ENCODE results near the gene CRMP1.

The CRMP1 gene

GRCh38 chr4:5890063-5890727, 2.7 kb downstream of the CRMP1 start:
- no peak for DNase-seq (ENCODE audit: low read depth in 2 of 3, low spot score in 1 of 3)

- no peak for DNase-seq (ENCODE audit: low read depth in 2 of 3, low spot score in 1 of 3)
These were observed 3.7 kb downstream of the CRMP1 start for GRCh38 chr4:5889002-5889696.

DNA sequence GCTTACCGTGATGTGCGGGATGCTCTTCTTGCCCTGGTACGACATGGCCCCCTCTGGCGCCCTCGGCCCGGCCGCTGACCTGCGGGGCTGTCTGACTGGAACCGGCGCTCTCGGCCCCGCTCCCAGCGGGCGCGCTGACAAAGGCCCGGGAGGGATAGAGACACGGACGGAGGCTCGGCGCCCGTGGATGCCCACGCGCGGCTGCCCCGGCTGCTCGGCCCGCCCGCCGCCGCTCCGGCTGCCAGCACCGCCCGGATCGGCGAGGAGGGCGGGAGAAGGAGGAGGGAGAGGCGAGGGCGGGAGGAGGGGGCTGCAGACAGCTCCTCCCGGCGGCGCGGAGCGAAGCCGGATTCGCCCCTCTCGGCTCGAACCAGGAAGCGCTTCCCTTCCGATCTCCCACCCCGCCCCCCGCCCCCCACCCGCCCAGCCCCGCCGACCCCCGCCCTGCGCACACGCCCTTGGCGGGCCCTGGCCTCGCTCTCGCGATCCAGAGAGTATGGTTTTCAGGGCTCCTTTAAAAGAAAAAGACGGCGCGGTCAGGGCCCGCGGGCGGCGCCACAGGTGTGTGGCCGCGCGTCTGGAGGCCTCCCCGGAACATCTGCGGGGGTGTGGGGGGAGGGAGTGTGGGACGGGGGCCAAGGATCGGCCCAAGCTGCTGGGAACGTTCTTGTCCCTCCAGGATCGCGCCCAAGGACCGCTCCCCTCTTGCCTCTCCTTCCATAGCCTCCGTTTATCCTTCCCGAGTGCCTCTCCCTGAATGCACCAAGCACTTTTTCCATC, 4.5 kb downstream of the CRMP1 start:
- no peak for DNase-seq (ENCODE audit: low read depth in 2 of 3, low spot score in 1 of 3)

GRCh38 chr4:5887361-5888221, 5.3 kb downstream of the CRMP1 start:
- DNase-seq (ENCODE audit: low read depth in 2 of 3, low spot score in 1 of 3): no peak

GRCh38 chr4:5887011-5887360, 5.9 kb downstream of the CRMP1 start:
- no peak for DNase-seq (ENCODE audit: low read depth in 2 of 3, low spot score in 1 of 3)

- no peak for DNase-seq (ENCODE audit: low read depth in 2 of 3, low spot score in 1 of 3)
These were observed 7.2 kb downstream of the CRMP1 start for GRCh38 chr4:5885733-5886132.

- DNase-seq (ENCODE audit: low read depth in 2 of 3, low spot score in 1 of 3): no peak
These were observed 8.1 kb downstream of the CRMP1 start for GRCh38 chr4:5884796-5885195.

DNA sequence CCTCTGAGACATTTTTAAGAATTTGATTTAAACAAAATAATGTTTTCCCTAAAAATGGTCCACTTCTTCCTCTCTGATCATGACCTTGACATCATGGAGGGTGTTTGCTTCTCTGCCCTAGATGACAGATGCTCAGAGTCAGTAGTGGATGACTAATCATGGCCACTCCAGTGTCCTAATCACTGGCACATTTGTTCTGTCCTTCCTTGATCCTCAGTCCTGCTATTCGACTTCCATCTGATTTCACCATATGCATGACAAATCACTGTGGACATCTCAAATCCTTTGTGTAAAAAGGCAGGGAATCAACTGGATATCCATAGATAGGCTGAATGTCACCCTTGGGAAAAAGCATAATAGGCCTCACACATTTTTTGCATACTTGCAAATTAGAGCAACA, 9.0 kb downstream of the CRMP1 start:
- no peak for DNase-seq (ENCODE audit: low read depth in 2 of 3, low spot score in 1 of 3)

GRCh38 chr4:5882947-5883346, 9.9 kb downstream of the CRMP1 start:
- no peak for DNase-seq (ENCODE audit: low read depth in 2 of 3, low spot score in 1 of 3)

GRCh38 chr4:5881340-5881739, 11.5 kb downstream of the CRMP1 start:
- no peak for DNase-seq (ENCODE audit: low read depth in 2 of 3, low spot score in 1 of 3)

DNA sequence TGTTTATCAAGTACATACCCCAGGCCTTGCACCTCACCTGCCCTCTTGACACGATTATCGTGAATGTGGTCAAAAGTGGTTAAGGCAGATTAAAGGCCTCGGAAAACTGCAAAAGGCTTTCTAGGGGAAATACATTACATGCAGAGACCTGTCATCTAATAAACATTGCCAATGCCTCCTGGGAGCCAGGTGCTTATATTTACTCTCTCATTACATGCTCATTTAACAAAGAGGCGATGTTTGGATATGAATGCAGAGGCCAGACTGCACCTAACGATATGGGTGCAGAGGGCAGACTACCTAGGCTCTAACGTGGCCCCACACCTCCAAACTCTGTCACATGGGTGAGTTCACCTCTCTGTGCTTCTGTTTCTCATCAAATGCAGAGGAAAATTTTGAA, 14.5 kb downstream of the CRMP1 start:
- DNase-seq (ENCODE audit: low read depth in 2 of 3, low spot score in 1 of 3): no peak

GRCh38 chr4:5877392-5877791, 15.5 kb downstream of the CRMP1 start:
- DNase-seq (ENCODE audit: low read depth in 2 of 3, low spot score in 1 of 3): no peak

DNA sequence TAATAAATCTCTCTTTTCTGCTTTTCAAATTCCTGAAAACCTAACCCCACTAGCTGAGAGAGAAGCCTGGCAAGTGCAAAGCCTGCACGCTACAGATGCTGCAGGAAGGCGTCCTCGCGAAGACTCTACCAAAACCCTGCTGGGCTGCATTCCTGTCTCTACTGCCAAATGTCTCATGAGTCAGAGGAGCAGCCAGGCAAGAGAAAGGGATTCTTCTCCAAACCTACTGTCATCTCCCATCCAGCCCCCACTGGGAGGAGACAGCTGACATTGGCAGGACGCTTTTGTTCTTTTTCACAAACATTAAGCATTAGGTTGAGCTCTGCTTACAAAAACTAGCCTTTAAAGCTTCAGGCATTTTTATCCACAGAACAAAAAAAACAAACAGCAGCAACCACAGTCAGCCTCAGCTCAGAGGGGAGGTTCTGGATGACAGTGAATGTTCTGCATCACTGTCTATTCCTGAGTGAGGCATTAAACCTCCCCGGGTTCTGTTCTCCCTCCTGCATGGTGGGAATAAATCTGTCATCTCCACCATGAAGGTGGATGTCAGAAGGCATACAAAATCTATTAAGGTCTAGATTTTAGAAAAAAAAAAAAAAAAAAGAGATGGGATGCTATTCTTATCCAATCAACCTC, 18.0 kb downstream of the CRMP1 start:
- DNase-seq (ENCODE audit: low read depth in 2 of 3, low spot score in 1 of 3): no peak

DNA sequence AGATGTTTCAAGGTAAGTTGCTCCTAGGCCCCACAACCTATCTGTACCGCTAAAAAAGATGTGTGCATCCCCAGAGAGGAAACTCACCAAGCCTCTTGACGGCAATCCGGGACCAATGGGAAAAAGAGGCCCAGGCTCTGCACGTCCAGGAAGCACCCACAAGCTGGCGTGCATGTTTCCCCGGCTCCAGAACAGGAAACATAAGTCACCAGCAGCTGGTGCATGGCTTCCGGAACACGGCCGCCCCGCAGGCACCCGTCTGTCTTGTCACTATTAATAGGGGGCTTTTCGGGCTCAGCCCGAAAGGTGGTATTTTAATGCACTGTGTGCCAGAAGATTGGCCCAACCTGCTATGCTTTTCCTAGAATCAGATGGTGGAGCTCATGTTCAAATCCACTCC, 22.2 kb downstream of the CRMP1 start:
- DNase-seq (ENCODE audit: low read depth in 2 of 3, low spot score in 1 of 3): no peak

- no peak for DNase-seq (ENCODE audit: low read depth in 2 of 3, low spot score in 1 of 3)
These were observed 22.8 kb downstream of the CRMP1 start for GRCh38 chr4:5869966-5870619.

GRCh38 chr4:5867866-5868265, 25.0 kb downstream of the CRMP1 start:
- no peak for DNase-seq (ENCODE audit: low read depth in 2 of 3, low spot score in 1 of 3)

- no peak for DNase-seq (ENCODE audit: low read depth in 2 of 3, low spot score in 1 of 3)
These were observed 25.8 kb downstream of the CRMP1 start for GRCh38 chr4:5866841-5867813.

DNA sequence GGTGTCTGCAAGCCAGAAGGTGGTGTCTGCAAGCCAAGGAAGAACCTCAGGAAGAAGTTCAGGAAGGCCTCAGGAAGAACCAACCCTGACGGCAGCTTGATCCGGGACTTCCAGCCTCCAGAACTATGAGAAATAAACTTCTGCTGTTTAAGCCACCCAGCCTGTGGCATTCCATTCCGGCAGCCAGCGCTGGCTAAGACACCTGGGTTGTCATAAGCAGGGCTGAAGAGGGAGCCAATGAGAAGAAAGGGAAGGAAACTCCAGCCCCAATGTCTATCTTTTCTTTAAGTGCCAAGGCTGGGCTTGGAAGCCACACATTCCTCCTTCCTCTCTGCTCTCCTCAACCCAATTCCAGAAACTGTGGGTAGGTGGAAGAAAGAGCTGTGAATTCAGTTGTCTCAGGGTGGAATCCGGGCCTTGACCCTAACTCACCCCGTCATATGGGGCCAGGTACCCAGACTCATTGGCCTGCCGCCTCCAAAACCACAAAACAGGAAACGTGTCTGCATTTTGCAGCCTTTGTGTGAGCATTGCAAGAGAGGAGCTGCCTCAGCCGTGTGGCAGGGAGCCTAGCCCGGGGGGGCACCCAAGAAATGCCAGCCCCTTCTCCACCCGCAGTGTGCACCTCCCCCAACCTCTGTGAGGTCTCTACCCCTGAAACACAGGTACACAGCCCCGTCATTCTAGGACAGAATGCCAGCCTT, 26.8 kb downstream of the CRMP1 start:
- no peak for DNase-seq (ENCODE audit: low read depth in 2 of 3, low spot score in 1 of 3)

Measured in stimulated activated CD4-positive, alpha-beta T cell treated with anti-CD3 and anti-CD28 coated beads, Interleukin-12 subunit alpha, Interleukin-12 subunit beta, amount 100 ng/mL, for 48 hours (primary cell).